HG03175 (cell line): Measurements from ENCODE around the gene ANKIB1.

Source experiments
- ATAC-seq: cut with Tn5 transposase; IDR thresholded peaks from one replicate; pipeline ENCODE4 v1.9.1; 2021; ENCODE audit warnings: mild to moderate bottlenecking, moderate library complexity; ENCODE audit not compliant: unreplicated experiment

Gene ANKIB1

DNA sequence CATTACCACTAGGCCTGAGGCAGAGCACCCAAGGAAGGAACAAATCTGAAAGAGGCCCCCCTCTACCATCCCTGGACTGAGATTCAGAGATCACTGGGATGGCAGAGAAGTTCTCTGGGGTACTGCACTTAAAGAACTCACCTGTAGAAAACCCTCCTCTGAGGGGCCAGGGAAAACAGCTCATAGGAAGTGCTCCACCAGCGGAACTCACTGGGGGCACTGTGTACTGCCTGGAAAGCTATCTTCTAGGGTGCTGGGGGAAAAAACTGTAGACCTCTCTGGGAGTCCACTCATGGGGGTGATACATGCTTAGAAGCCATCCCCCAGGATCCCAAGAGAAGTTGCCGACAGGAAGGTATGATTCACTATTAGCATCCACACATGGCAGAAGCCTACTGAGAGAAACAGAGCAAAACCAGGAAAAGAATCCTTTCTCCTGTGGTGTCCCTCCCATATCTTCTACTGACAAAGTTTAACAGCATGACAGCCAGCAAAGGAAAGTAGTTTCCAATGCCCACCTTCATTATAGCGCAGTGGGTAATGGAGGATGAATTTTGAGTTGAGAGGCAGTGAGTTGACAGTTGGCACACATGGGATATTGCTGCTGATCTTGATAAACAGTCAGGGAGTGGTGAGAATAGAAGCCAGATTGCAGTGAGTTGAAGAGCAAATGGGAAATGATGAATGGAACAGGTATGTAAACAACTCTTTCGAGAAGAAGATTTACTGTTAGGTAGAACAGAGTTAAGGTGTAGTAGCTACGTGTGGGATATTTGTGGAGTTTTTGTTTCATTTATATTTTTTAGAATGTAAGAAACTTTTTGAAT is 20.9 kb downstream of the ANKIB1 start:
- no peak for ATAC-seq

DNA sequence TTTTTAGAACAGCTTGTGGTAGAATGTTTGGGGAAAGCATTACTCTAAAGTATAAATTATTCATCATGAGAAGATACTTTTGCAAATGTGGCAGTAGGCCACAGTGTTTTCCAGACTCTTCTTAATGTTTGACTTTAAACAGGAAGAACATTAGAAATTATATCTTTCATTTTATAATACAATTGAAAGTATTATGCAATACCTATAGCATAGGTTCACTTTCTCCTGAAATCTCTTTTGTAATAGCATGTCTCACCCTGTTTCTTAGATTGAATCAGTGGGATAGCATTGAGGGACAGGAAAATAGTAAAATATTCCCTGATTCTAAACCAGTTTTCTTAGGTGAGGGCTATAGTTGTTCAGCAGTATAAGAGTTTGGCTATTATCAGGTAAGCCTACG is 23.1 kb downstream of the ANKIB1 start:
- no peak for ATAC-seq

DNA sequence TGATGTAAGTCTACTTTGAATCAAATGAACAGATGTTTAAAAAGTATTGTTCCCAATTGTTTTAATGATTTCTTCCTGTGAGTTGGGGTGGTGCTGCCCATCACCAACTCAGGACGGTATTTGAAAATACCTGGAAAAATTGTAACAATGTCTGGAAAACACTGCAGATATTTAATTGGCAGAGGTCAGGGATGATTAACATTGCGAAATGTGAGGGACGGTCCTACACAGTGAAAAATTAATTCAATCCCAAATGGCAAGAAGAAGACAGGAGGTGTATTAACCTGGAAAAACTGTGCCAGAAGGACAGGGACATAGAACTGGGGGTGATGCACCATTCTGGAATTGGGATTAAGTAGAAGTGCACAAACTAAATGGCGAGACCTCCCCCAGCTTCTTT is 29.6 kb downstream of the ANKIB1 start:
- ATAC-seq = no peak

DNA sequence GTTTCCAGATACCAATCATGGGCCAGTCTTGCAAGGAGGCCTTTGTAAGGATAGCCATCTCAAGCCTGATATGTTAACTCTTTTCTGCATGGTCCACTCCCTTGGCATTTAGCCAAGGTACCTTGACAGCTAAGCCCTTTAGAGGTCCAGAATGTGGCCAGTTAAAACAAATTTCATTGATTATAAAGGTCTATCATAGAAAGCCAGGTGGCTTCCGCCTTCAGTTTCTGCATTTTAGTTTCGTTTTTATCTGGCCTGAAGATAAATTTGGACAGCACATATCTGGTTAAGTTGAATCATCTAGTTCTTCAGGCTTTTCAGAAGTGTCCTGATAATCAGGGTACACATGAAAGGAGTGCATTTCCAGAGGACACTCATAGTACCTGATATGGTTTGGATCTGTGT is 30.7 kb downstream of the ANKIB1 start:
- ATAC-seq = peak; percentile 84

DNA sequence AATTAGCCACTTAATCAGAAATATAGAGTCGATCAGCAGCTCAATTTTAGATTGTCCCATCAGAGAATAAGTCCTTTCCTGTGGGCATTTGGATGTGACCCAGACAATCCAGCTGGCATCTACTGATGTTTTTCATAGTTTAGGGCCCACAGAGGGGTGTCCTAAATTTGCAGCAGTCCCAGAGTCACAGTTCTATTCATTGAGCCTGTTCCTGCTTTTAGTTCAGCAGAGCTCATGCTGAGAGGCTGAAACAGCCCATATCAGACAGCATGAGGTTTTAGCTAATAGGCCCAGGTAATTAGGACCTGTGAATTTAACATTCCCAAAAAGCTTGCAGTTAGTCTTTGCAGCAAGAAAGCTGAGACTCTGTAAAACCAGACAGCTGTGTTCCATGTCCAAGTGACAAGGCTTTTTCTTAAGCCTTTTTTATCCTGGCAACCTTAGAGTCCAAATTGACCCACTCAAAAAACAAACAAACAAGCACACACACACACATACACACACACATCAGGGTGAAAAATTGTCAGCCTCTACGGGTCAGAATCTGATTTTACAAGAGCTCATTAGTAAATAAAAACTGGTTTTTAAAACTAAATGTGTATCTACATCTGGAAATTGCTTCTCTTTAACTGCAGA is 33.7 kb downstream of the ANKIB1 start:
- no peak for ATAC-seq

DNA sequence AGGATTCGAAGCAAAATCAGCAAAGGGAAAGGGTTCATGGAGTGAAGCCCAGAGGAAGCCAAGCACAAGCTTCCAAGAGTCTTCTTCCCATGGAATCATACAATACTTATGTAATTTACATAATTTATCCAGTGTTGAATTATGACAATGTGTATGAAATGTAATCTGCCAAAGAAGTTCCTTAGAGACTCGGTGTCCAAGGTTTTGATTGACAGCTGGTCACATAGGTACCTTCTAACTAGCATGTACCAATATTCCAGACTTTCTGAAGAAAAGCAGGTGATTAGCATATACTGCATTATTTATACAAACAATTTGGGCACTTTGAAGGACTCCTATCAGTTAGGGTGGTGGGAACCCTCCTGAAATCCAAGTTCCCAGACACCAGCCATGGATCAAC is 35.3 kb downstream of the ANKIB1 start:
- no peak for ATAC-seq

DNA sequence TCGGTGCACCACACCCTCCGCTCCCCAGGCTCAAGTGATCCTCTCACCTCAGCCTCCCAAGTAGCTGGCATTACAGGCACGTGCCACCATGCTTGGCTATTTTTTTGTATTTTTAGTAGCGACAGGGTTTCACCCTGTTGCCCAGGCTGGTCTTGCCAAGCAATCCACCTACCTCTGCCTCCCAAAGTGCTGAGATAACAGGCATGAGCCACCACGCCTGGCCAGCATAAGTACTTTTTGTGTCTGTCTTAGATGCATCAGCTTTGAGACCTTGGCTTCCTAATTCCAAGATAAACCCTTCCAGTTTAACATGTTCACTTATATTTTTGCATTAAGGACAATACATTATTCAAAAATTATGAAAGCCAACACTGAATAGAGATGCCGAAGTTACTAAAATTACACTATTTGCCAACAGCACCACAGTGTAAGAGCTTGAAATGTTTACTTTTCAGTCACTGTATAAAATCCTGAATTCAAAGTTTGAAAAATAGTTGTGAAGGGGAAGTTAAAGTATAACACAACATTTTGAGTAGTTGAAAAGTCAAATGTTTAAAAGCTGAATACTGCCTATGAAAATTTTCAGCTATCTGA is 36.5 kb downstream of the ANKIB1 start:
- ATAC-seq = no peak

DNA sequence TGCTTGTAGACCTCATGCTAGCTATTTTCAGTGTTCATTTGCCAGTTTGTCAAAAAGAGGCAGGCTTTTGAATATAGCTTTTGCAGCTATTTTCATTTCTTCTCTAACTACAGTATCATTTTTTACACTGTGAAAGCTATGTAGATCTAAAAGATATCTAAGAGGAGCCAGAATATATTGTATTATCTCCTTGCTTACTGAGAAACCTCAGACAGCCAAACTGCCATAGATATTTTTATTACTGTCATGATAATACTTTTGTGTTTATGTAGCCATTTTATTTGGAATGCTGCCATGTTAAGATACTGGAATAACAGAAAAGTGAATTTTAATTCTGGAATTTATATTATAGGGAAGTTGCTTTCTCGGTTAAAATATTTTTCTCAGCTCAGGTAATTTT is 37.2 kb downstream of the ANKIB1 start:
- ATAC-seq = no peak

DNA sequence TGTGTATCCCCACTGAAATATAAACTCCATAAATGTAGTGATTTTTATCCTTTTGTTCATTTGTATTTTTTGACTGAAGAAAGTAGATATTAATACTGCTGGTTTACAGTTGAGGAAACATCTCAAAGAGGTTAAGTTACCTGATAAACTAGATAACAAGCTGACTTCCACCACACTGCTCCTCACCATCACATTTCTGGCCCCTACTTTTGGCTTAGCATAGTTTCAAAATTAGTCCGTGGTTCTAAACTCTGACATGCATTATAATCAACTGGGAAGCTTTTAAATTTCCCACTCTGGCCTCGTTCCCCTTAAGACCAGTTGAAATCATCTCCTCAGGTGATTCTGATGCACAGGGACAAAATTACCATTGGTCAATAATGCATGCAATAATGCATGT is 43.5 kb downstream of the ANKIB1 start:
- no peak for ATAC-seq

DNA sequence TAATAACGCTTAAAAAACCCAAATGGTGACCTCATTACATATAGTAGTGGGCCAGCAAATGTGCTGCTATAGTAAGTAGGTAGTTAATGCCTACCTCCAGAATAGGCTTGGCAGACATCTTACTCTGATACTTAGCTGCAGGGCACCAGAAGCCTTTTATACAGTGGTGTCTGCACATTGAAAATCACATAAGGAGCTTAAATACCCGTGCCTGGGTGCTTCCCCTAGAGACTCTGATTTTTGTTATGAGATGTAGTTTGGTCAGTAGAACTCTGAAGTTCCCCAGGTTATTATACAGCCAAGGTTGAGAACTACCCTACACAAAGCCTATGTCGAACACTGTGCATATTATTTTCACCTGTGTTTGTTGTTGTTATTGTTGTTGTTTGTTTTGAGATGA is 47.2 kb downstream of the ANKIB1 start:
- no peak for ATAC-seq

DNA sequence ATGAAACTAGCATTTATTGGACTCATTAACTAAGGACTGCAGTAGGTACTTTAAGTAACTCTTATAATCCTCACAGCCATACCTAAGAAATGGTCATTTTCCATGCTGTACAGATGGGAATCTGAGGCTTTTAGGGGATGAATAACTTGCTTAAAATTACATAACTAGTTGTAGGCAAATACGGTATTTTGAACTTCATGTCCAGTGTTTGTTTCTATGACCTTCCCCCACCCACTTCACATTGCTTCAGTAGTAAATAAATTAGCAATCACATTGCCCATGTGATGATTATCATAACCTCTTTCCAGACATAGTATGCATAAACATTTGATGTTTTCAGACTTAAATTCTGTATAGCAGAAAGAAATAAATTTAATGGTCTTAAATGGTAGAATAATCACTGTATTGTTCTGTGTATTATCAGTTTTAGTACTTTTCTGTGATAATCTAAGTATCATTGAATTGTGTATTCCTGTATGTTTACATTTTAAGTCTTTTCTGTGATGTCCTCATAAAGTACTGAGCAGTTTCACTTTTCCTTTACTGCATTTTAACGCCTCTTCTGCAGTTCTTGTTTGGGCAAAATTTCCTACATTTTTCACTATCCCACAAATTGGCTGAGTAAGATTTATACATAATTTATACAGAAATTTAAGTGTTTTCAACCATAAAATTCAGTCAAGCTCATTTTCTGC is 48.3 kb downstream of the ANKIB1 start:
- ATAC-seq = no peak

DNA sequence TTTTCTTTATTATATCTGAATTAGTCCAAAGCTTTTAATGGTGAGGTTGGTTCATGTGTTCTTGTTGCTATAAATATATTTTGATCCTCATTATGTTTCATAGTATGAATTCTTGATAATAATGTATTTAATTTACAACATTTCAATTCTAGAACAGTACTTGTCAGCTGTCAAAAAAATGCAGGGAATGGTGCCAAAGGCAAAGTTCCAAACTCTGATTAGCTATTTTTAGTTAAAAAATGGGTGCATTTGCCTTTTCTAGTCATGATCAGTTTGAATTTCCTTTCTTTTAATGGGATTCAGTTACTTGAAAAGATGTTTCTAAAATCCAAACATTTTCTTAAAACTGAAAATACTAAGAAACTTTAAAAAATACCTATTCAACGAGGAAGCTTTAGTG is 49.6 kb downstream of the ANKIB1 start:
- no peak for ATAC-seq

DNA sequence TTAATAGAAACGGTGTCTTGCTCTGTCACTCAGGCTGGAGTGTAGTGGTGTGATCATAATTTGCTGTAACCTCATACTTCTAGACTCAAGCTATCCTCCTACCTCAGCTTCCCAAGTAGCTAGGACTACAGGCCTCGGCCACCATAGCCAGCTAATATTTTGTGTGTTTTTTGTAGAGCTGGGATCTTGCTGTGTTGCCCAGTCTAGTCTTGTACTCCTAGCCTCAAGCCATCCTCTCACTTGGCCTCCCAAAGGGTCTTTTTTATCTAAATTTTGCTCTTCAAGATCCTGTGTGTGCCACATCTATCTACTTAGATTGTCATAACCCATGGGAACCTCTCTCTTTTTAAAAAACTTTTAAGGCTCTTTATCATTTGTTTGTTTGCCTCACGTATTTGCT is 50.5 kb downstream of the ANKIB1 start:
- no peak for ATAC-seq

DNA sequence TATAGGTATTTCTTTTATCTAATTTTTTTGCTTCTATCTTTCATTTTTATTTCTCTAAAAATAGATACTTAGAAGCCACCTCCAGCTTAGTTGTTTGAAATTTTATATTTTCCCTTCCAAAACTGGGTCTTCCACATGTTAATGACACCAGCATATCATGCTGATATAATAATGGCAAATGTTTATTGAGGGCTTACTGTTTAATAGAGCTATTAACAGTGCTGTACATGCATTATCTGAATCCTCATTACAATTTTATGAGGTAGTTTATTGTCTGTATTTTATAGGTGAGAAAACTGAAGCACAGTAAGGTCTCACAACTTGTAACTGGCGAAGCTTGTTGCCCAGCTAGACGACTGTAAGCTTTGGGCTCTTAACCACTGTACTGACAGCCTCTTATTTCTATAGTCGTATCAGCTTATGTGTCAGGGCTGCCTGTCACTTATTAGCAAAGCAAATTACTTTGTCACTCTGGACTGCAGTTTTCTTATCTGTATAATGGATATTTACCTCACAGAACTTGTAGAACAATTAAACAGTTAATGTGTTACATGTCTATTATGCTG is 51.2 kb downstream of the ANKIB1 start:
- no peak for ATAC-seq

DNA sequence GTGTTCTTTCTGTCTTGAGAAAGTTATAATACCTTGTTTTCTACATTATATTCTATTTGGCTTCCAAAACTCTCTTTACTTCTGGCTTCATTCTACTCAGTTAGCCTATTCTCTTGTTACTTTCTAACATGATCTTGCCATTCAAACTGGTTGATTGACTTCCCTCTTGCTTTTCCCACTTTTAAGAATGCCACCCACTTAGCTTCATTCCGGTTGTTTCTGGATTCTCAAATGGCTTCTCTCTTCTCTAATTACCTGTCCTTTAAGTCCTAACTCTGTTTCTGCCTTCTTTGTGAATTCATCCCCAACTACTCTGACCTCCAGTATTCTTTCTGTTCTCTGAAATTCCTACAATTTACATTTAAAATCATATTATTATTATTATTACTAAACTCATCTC is 52.0 kb downstream of the ANKIB1 start:
- ATAC-seq = no peak

DNA sequence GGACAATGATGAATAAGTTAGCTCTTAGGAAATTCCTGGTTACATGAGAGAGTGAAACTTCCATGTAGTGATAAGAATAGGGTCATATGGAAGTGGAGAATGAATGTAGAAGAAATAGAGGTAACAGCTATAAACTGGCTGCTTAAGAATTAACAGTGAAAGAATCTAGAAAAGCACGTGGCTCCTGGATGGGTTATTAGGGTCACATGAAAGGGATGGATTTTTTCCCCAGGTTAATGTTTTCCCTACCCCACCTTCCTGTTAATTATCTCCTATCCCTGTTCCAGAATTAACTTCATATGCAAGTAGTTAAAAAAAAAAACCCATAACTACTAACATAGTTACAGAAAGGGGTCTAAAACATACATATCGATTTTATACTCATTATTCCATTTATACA is 58.0 kb downstream of the ANKIB1 start:
- ATAC-seq = no peak

DNA sequence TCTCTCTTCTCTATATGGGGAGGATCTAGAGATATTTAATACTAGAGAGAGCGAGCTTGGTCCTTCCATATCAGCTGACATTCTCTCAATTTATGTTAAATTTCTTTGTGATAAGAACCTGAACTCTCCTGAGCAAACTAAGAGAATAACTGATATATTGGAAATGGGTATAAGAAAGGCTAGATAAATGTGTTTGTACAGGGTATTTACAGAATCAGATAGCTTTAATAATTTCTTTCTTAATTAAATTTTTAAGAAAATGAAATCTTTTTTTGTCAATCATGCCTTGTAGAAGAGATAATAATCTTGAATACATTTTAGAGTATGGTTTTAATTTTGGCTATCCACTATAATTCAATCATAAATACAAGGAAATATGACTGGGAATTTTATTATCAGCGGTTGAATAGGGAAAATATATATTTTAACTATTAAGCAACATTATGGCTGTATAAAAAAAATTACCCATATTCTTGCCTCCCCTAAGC is 58.7 kb downstream of the ANKIB1 start:
- ATAC-seq = no peak

DNA sequence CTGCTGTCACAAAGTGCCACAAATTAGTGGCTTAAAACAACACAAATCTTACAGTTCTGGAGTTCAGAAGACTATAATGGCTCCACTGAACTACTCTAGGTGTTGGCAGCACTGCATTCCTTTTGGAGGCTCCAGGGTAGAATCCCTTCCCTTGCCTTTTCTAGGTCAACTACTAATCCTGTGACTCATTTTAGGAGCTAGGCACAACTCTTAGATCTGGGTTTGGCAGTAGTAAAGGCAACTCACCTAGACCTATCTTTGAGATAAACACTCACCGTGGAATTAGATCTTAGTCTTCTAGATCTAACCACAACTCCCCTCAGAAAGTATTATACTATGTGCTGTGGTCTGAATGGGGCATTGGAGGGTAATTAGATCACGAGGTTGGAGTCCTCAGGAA is 60.4 kb downstream of the ANKIB1 start:
- ATAC-seq = no peak

DNA sequence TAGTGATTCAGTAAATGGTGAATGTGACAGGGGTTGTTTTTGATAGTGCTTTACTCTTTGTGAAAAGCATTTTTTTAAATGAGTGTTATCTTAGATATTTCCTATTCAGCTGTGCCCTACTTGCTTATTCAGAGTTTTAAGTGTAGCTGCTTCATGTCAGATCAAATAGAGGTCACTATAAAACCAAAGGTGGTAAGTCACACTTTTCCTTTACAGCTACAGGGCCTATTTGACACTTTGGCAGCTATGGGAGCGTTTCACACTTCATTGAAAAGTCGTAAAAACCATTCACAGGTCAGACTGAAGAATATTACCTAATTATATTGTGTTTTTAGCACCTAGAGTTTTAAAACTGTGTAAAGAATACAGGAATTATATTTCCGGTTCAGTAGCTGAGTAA is 67.3 kb downstream of the ANKIB1 start:
- ATAC-seq = no peak

DNA sequence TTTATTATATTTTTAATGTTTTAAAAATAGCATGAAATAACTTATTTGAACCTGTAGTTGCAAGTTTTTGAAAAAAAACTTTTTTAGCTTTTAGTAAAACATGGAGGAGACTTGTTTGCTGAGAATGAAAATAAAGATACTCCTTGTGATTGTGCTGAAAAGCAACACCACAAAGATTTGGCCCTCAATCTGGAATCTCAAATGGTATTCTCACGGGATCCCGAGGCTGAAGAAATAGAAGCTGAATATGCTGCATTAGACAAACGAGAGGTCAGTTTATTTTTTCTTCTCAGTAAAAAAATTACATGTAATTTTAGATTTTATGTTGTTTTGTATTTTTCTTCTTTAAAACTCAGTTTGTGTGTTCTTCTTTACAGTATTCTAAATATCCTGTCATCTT is 73.5 kb downstream of the ANKIB1 start:
- ATAC-seq = no peak

DNA sequence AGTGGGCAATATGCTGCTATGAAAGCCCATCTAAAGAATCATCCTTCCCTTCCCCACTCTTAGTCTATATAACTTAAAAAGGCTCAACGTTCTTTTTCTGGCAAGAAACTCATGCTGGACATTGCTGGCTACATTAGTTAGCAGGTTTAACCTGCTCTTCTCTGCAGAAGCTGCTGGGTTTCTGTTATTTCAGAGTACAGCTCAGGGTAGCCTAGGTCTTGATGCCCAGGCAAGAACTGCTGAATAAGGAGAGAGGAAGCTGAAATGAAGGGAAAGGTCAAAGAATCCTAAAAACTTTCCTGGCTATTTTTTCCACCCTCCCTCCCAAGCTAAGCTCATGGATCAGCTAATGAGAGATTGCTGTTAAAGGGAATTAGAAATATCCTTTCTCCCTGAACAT is 79.4 kb downstream of the ANKIB1 start:
- no peak for ATAC-seq
